Astrocyte of the cerebellum (primary cell): Measurements from ENCODE around the gene UPF3A.

ENCODE experiments used
- DNase-seq: peaks from one replicate; pipeline ENCODE4 v3.0.0-alpha.2; 2011; ENCODE audit warnings: low read depth
- H3K4me3 ChIP-seq: 2 replicates; pipeline ENCODE4 v1.5.1; 2011; ENCODE audit warnings: mild to moderate bottlenecking, low read depth, low read length, moderate library complexity
- in situ Hi-C: cut with HindIII; loops from 2 replicates; pipeline ENCODE4 v1.10.0; 2017; ENCODE audit warnings: low sequenced_read_pairs
- TF ChIP-seq, protein P1 (sequence below): IDR thresholded peaks from 2 replicates; pipeline ENCODE4 v1.5.1; 2012; ENCODE audit warnings: low read length, low read depth, moderate library complexity, mild to moderate bottlenecking; ENCODE audit errors: missing control alignments

Gene UPF3A

DNA sequence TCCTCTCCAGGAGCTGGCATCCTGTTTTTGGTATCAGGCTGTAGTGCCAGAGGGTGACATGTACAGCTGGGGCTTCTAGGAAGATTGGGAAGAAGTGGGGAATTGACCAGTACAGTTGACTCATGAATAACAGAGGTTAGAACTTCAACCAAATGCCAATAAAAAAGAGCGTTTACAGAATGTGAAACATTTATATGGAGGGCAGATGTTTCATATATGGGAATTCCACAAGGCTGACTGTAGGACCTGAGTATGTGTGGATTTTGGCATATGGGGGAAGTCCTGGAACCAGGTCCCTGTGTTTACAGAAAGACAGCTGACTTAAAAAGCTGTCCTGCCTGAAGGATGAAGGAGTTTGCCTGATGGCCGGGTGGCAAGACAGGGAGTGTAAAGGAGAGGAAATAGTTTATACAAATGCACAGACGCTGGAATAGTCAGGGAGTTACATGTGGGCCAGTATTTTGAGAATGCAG, 38.1 kb downstream of the UPF3A start:
- in situ Hi-C loops: no loop called here
- peak; percentile 43 for DNase-seq
- TF ChIP-seq, protein P1, sequence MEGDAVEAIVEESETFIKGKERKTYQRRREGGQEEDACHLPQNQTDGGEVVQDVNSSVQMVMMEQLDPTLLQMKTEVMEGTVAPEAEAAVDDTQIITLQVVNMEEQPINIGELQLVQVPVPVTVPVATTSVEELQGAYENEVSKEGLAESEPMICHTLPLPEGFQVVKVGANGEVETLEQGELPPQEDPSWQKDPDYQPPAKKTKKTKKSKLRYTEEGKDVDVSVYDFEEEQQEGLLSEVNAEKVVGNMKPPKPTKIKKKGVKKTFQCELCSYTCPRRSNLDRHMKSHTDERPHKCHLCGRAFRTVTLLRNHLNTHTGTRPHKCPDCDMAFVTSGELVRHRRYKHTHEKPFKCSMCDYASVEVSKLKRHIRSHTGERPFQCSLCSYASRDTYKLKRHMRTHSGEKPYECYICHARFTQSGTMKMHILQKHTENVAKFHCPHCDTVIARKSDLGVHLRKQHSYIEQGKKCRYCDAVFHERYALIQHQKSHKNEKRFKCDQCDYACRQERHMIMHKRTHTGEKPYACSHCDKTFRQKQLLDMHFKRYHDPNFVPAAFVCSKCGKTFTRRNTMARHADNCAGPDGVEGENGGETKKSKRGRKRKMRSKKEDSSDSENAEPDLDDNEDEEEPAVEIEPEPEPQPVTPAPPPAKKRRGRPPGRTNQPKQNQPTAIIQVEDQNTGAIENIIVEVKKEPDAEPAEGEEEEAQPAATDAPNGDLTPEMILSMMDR: no peak
- H3K4me3 ChIP-seq: no peak overlapping the region

DNA sequence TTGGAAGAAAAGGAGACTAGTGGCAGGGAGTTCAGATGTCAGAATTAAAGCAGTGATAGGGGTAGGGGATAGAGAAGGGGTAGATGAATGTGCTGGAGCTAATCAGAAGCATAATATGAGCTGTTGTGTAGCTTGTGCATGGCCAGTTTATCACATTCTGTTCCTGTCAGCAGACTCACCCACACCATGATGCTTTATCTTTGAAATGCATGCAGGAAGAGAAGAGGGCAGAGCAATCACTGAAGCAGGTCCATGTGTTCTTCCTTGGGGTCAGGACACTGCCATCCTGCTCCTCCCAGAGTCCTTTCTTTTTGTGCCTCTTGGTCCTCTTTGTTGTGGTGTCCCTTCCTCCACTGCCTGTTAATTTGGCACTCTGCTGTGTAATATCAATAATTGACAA, 38.7 kb downstream of the UPF3A start:
- in situ Hi-C loops: no loop called here
- no peak for DNase-seq
- H3K4me3 ChIP-seq: no peak overlapping the region
- TF ChIP-seq, protein P1: no peak

DNA sequence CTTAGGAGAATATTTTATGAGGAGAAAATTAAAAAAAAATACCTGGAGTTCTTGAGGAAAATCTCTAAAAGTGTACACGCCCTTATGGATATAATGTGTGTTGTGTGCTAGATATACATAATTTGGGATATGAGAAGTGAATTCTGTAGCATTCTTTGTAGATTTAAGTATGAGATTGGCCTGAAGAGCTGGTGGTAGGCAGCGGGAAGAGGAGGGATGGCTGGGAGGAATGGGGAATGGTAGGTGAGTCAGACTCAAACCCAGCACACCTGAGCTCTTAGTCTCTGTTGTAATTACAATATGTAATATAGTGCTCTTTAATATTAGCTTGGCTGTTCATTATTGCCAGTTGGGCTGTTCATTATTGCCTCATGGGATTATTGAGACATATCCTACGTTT, 39.9 kb downstream of the UPF3A start:
- no peak for DNase-seq
- in situ Hi-C loops: no loop called here
- H3K4me3 ChIP-seq: no peak overlapping the region
- TF ChIP-seq, protein P1: no peak

DNA sequence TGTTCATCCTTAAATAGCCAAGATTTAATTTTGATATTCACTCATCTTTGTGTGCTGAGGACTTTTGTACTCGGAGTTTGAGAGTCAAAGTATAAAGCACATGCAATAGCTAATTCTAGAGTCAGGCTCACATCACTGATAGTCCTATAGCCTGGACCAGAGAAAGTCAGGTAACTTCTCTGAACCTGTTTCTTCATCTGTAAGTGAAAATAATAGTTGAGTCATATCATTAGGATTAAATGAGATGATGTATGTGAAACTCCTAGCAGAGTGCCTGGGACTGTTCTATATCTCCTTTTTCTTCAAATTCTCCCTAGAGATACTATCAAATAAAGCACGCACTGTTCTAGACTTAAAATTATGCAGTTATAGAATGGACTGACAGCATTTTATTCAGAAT, 41.9 kb downstream of the UPF3A start:
- H3K4me3 ChIP-seq: no peak overlapping the region
- no peak for DNase-seq
- TF ChIP-seq, protein P1: no peak
- in situ Hi-C loops: no loop called here

DNA sequence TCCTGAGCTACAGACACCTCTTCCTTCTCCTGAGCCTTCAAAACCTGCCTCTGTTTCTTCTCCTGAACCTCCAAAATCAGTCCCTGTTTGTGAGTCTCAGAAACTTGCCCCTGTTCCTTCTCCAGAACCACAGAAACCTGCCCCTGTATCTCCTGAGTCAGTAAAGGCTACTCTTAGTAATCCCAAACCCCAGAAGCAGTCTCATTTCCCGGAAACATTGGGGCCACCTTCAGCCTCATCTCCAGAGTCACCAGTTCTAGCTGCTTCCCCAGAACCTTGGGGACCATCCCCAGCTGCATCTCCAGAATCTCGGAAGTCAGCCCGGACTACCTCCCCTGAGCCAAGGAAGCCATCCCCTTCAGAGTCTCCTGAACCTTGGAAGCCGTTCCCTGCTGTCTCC, 42.9 kb downstream of the UPF3A start:
- no peak overlapping the region for H3K4me3 ChIP-seq
- DNase-seq: no peak
- in situ Hi-C loops: no loop called here
- TF ChIP-seq, protein P1: no peak

DNA sequence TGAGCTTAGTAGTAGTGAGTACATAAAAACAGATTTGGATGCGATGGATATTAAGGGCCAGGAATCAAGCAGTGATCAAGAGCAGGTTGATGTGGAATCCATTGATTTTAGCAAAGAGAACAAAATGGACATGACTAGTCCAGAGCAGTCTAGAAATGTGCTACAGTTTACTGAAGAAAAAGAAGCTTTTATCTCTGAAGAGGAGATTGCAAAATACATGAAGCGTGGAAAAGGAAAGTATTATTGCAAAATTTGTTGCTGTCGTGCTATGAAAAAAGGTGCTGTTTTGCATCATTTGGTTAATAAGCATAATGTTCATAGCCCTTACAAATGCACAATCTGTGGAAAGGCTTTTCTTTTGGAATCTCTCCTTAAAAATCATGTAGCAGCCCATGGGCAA, 44.3 kb downstream of the UPF3A start:
- DNase-seq: no peak
- in situ Hi-C loops: no loop called here
- TF ChIP-seq, protein P1: no peak
- H3K4me3 ChIP-seq: no peak overlapping the region

DNA sequence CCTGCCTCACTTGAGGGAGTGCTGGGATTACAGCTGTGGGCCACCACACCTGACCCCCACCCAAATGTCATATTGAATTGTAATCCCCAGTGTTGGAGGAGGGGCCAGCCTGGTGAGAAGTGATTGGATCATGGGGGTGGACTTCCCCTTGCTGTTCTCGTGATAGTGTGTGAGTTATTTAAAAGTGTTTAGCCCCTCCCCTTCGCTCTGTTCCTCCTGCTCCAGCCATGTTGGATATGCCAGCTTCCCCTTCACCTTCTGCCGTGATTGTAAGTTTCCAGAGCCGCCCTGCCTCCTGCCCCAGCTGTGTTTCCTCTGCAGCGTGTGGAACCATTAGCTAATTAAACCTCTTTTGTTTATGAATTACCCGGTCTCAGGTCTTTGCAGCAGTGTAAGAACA, 46.6 kb downstream of the UPF3A start:
- no peak overlapping the region for H3K4me3 ChIP-seq
- in situ Hi-C loops: no loop called here
- TF ChIP-seq, protein P1: no peak
- DNase-seq: no peak
